ENCODE measurements around the gene KICS2. TPM values are rescaled to one million over a fixed set of nuclear protein-coding genes. Genes with fewer than 3 reads are reported as not detected.
A peak's percentile ranks its signal among the peaks of the same experiment; 100 is the strongest.

Gene KICS2
- total and polyA plus RNA-seq, 9 of the 15 experiments (the other 6 are each of a cell fraction or from before 2014, with no cell fraction given), result 2.3 to 6.4 (median 5.5) TPM

DNA sequence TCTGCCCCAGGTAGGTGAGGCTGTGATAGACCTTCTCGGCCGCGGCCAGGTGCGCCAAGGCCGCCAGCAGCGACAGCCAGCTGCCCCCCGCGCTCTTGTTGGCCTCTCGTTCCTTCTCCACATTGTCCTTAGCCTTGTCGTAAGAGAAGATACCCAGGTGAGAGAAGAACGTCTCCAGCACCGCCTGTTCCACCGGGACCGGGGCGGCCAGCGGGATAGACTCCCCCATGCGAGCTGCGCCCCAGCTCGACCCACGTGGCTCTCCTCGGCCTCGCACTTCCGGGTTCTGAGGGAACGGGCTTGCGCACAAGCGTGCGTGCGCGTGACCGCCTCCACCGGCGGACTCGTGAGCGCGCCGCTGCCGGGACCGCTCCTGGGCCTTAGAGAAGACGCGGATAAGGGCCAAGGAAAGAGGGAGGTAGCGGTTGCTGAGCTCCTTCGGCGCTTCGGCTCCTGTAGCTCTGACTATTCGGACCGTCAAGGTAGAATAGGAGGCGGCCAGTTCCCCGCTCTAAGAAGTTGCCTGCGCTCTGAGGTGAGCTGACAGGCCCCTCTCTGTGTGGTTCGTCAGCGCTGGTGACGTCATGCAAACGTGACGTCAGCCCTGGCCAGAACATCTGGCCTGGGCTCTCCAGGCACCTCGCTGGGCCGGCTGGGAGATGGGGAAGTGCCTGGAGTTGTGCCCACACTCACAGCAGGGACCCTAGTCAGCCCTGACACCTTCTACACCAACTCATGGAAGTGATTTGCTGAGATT lies at the start of gene KICS2 (continued):
- TF ChIP-seq ILK (tag; IDR thresholded peaks at IDR 0.05; ENCODE audit: borderline replicate concordance, low read depth) (no peak), NFE2L1 (tag; IDR thresholded peaks at IDR 0.05; ENCODE audit: borderline replicate concordance, low read depth) (no peak), EP400 (IDR thresholded peaks at IDR 0.05) (peak; percentile 98), EHMT2 (IDR thresholded peaks at IDR 0.05) (no peak), FIP1L1 (IDR thresholded peaks at IDR 0.05; ENCODE audit: low read depth, low read length, poor library complexity, severe bottlenecking) (peak; percentile 64), ZNF134 (CRISPR knock-in tag; conservative IDR thresholded peaks at IDR 0.05) (no peak), RAD51 (IDR thresholded peaks at IDR 0.05; ENCODE audit: borderline replicate concordance, low read depth) (peak; percentile 73), SIRT6 (IDR thresholded peaks at IDR 0.05; ENCODE audit: low read depth, low read length) (no peak), SMARCE1 (IDR thresholded peaks at IDR 0.05) (no peak), BDP1 (IDR thresholded peaks at IDR 0.05; ENCODE audit: insufficient read depth, insufficient read length) (no peak), ZSCAN29 (IDR thresholded peaks at IDR 0.05) (no peak), KAT2B (IDR thresholded peaks at IDR 0.05; ENCODE audit: low read depth, low read length) (no peak), JUNB (CRISPR knock-in tag; conservative IDR thresholded peaks at IDR 0.05) (peak; percentile 96), MAFK (IDR thresholded peaks at IDR 0.05; ENCODE audit: low read length) (no peak), ZNF212 (CRISPR knock-in tag; IDR thresholded peaks at IDR 0.05) (no peak), WHSC1 (IDR thresholded peaks at IDR 0.05; ENCODE audit: low read length) (no peak), JUN (IDR thresholded peaks at IDR 0.05; ENCODE audit: borderline replicate concordance, low read depth, low read length) (peak; percentile 84; the same call in 1 of the 2 replicates), JUN (CRISPR knock-in tag; IDR thresholded peaks at IDR 0.05; ENCODE audit: borderline replicate concordance) (no peak), KAT7 (CRISPR knock-in tag; IDR thresholded peaks at IDR 0.05; ENCODE audit: borderline replicate concordance) (peak; percentile 89; the same call in 1 of the 2 replicates), HMG20A (CRISPR knock-in tag; conservative IDR thresholded peaks at IDR 0.05) (no peak), ETS2 (tag; IDR thresholded peaks at IDR 0.05; ENCODE audit: borderline replicate concordance, poor library complexity, severe bottlenecking) (no peak), RBM34 (IDR thresholded peaks at IDR 0.05; ENCODE audit: borderline replicate concordance, insufficient read depth, low read length) (no peak), IFI16 (CRISPR knock-in tag; IDR thresholded peaks at IDR 0.05) (no peak), GTF2A2 (tag; IDR thresholded peaks at IDR 0.05) (no peak), RBFOX2 (IDR thresholded peaks at IDR 0.05; ENCODE audit: low read depth, low read length) (peak; percentile 96)

Measured in K562 (cell line).